H1 (cell line): ENCODE results near the gene VWF. TPM values are rescaled to one million over a fixed set of nuclear protein-coding genes. Genes with fewer than 3 reads are reported as not detected.

Experiments used
- CTCF ChIA-PET: fragments of 300-600 bp; sonication (Branson Sonifier 250); formaldehyde crosslinking; loops from one replicate; lab custom pipeline; 2021; ENCODE audit not compliant: partially characterized antibody; lab: Charles Lee
- POLR2A ChIA-PET: fragments of 300-600 bp; sonication (Branson Sonifier 250); formaldehyde crosslinking; loops from one replicate; lab custom pipeline; 2021; ENCODE audit warnings: inconsistent platforms; ENCODE audit not compliant: partially characterized antibody; lab: Charles Lee
- DNase-seq, 2 experiments: peaks; one replicate each; pipeline versions ENCODE4 v3.0.0 to v3.0.0-alpha.2; 2010 to 2022; ENCODE audit warnings: low spot score in 2 of 2, low read depth in 1 of 2, mixed read lengths in 1 of 2
- FAIRE-seq: peaks from 2 replicates; lab custom pipeline; 2011; peaks lifted over from hg19 to GRCh38; lab: Jason Lieb, UNC
- H2AFZ ChIP-seq: 2 replicates; pipeline ENCODE4 v1.8.1; 2012; ENCODE audit warnings: low read length, inconsistent platforms
- H2AK5ac ChIP-seq: 2 replicates; pipeline ENCODE4 v1.6.1; 2013; ENCODE audit warnings: low read depth, low read length
- H2BK120ac ChIP-seq: replicated peaks from 2 replicates; pipeline ENCODE3; 2013; ENCODE audit warnings: low read depth, low read length, inconsistent platforms
- H2BK12ac ChIP-seq: 2 replicates; pipeline ENCODE4 v1.6.1; 2013; ENCODE audit warnings: low read depth, low read length
- H2BK15ac ChIP-seq: 2 replicates; pipeline ENCODE4 v1.6.1; 2013; ENCODE audit warnings: low read length
- H2BK20ac ChIP-seq: 2 replicates; pipeline ENCODE4 v1.6.1; 2013; ENCODE audit warnings: low read length
- H2BK5ac ChIP-seq: 2 replicates; pipeline ENCODE4 v1.6.1; 2013; ENCODE audit warnings: low read depth, low read length
- H3K14ac ChIP-seq: 2 replicates; pipeline ENCODE4 v1.6.1; 2013; ENCODE audit warnings: inconsistent platforms; ENCODE audit not compliant: insufficient read length
- H3K18ac ChIP-seq: 2 replicates; pipeline ENCODE4 v1.6.1; 2013; ENCODE audit warnings: low read length; ENCODE audit errors: extremely low read depth
- H3K23ac ChIP-seq: 2 replicates; pipeline ENCODE4 v1.6.1; 2013; ENCODE audit warnings: inconsistent platforms; ENCODE audit not compliant: insufficient read length
- H3K23me2 ChIP-seq: 2 replicates; pipeline ENCODE4 v1.6.1; 2013; ENCODE audit warnings: low read depth, low read length
- H3K27ac ChIP-seq: 2 replicates; pipeline ENCODE4 v1.6.1; 2011; ENCODE audit warnings: low read depth, low read length, inconsistent platforms
- H3K27me3 ChIP-seq, 4 experiments: replicated peaks in 1 of 4; 1 replicate in 1 of 4; 2 replicates in 3 of 4; pipeline versions ENCODE4 v1.6.1 to v1.8.1; 2011 to 2013; ENCODE audit warnings: low read length in 3 of 4, mild to moderate bottlenecking in 3 of 4, inconsistent platforms in 2 of 4, mixed read lengths in 2 of 4, moderate library complexity in 1 of 4; ENCODE audit not compliant: control insufficient read depth in 3 of 4, insufficient read depth in 3 of 4; ENCODE audit errors: extremely low read depth in 1 of 4
- H3K36me3 ChIP-seq, 4 experiments: 2 replicates each; pipeline versions ENCODE4 v1.6.1 to v1.8.1; 2011 to 2013; ENCODE audit warnings: mild to moderate bottlenecking in 4 of 4, low read length in 3 of 4, moderate library complexity in 2 of 4, control low read depth in 1 of 4, inconsistent platforms in 1 of 4; ENCODE audit not compliant: insufficient read depth in 4 of 4, control insufficient read depth in 2 of 4
- H3K4ac ChIP-seq: replicated peaks from 2 replicates; pipeline ENCODE3; 2013; ENCODE audit warnings: low read length, low read depth, mixed read lengths, inconsistent platforms; ENCODE audit not compliant: insufficient read length
- H3K4me1 ChIP-seq, 4 experiments: replicated peaks in 1 of 4; 1 replicate in 1 of 4; 2 replicates in 3 of 4; pipeline versions ENCODE4 v1.6.1 to v1.8.1; 2011 to 2013; ENCODE audit warnings: low read length in 3 of 4, inconsistent platforms in 2 of 4, mixed read lengths in 1 of 4; ENCODE audit not compliant: insufficient read depth in 4 of 4, control insufficient read depth in 3 of 4
- H3K4me2 ChIP-seq, 2 experiments: 2 replicates each; pipeline versions ENCODE4 v1.6.1 to v1.8.1; 2011 to 2013; ENCODE audit warnings: low read depth in 2 of 2, low read length in 2 of 2, control low read depth in 1 of 2, inconsistent platforms in 1 of 2, mild to moderate bottlenecking in 1 of 2; ENCODE audit not compliant: insufficient read depth in 1 of 2
- H3K4me3 ChIP-seq, 4 experiments: fragments of 200-600, 300-600 bp in 1 of 4; sonication (generic), shearing (Covaris generic), sonication (Bioruptor Twin) in 1 of 4; 2 replicates each; pipeline versions ENCODE4 v1.5.1 to v1.8.1; 2011 to 2016; ENCODE audit warnings: low read length in 4 of 4, low read depth in 3 of 4, control low read depth in 2 of 4, inconsistent platforms in 2 of 4, mild to moderate bottlenecking in 2 of 4, mixed read lengths in 1 of 4, moderate library complexity in 1 of 4; ENCODE audit not compliant: insufficient read depth in 2 of 4; ENCODE audit errors: extremely low read depth in 1 of 4
- H3K56ac ChIP-seq: replicated peaks from 2 replicates; pipeline ENCODE3; 2013; ENCODE audit warnings: low read depth, mild to moderate bottlenecking, mixed read lengths, low read length, inconsistent platforms; ENCODE audit not compliant: insufficient read length
- H3K79me1 ChIP-seq: 2 replicates; pipeline ENCODE4 v1.6.1; 2013; ENCODE audit warnings: low read depth, low read length, control low read depth
- H3K79me2 ChIP-seq, 2 experiments: 2 replicates each; pipeline versions ENCODE4 v1.6.1 to v1.8.1; 2012 to 2013; ENCODE audit warnings: low read length in 2 of 2, mild to moderate bottlenecking in 2 of 2, inconsistent platforms in 1 of 2; ENCODE audit not compliant: insufficient read depth in 2 of 2, control insufficient read depth in 1 of 2
- H3K9ac ChIP-seq, 4 experiments: replicated peaks in 1 of 4; 1 replicate in 1 of 4; 2 replicates in 3 of 4; pipeline versions ENCODE4 v1.6.1 to v1.8.1; 2011 to 2013; ENCODE audit warnings: low read depth in 3 of 4, low read length in 3 of 4, control low read depth in 2 of 4, mild to moderate bottlenecking in 2 of 4, moderate library complexity in 2 of 4, inconsistent platforms in 1 of 4; ENCODE audit errors: extremely low read depth in 1 of 4
- H3K9me3 ChIP-seq, 2 experiments: 2 replicates each; pipeline versions ENCODE4 v1.6.1 to v1.8.1; 2012 to 2013; ENCODE audit warnings: mild to moderate bottlenecking in 2 of 2, moderate library complexity in 2 of 2, control low read depth in 1 of 2, inconsistent platforms in 1 of 2, low read depth in 1 of 2, low read length in 1 of 2, mixed read lengths in 1 of 2; ENCODE audit not compliant: insufficient read depth in 2 of 2
- H4K20me1 ChIP-seq, 2 experiments: replicated peaks in 1 of 2; 2 replicates each; pipeline versions ENCODE3 to v1.8.1; 2011 to 2013; ENCODE audit warnings: inconsistent platforms in 2 of 2, low read length in 2 of 2, mild to moderate bottlenecking in 1 of 2; ENCODE audit not compliant: insufficient read depth in 2 of 2, control insufficient read depth in 1 of 2
- H4K5ac ChIP-seq: 2 replicates; pipeline ENCODE4 v1.6.1; 2013; ENCODE audit warnings: low read length, low read depth, mixed read lengths, inconsistent platforms; ENCODE audit not compliant: insufficient read length
- H4K8ac ChIP-seq: 2 replicates; pipeline ENCODE4 v1.8.0; 2013; ENCODE audit warnings: mild to moderate bottlenecking, moderate library complexity, low read length, inconsistent platforms; ENCODE audit not compliant: insufficient read depth; ENCODE audit errors: extremely low read depth
- H4K91ac ChIP-seq: replicated peaks from 2 replicates; pipeline ENCODE3; 2013; ENCODE audit warnings: low read length, mixed read lengths, inconsistent platforms; ENCODE audit not compliant: insufficient read length
- CTBP2 ChIP-seq: IDR thresholded peaks from 2 replicates; pipeline ENCODE4 v1.7.0; 2011; ENCODE audit warnings: borderline replicate concordance, mild to moderate bottlenecking, moderate library complexity, mixed read lengths, low read length; ENCODE audit not compliant: insufficient read depth, insufficient read length
- KDM4A ChIP-seq: IDR thresholded peaks from one replicate; pipeline ENCODE4 v1.7.1; 2012; ENCODE audit warnings: low read depth, mild to moderate bottlenecking, moderate library complexity, low read length, inconsistent platforms; ENCODE audit not compliant: severe bottlenecking
- POLR2AphosphoS5 ChIP-seq: IDR thresholded peaks from 2 replicates; pipeline ENCODE4 v1.6.1; 2011; ENCODE audit warnings: low read depth, low read length
- POU5F1 ChIP-seq: IDR thresholded peaks from 2 replicates; pipeline ENCODE4 v1.6.1; 2011; ENCODE audit warnings: low read depth, mild to moderate bottlenecking, low read length, moderate library complexity
- RFX5 ChIP-seq: IDR thresholded peaks from 2 replicates; pipeline ENCODE4 v1.6.1; 2011; ENCODE audit warnings: low read depth, low read length, improper control_type of control experiment, borderline replicate concordance
- RNF2 ChIP-seq: fragments of 200-900, 300-1000 bp; sonication (generic); IDR thresholded peaks from 2 replicates; pipeline ENCODE4 v1.7.1; 2016; ENCODE audit warnings: borderline replicate concordance, low read depth, mild to moderate bottlenecking, antibody characterized with exemption, low read length; ENCODE audit not compliant: poor library complexity, severe bottlenecking; ENCODE audit errors: missing control alignments
- SUZ12 ChIP-seq: fragments of 200-600 bp; sonication (generic); IDR thresholded peaks from 2 replicates; pipeline ENCODE4 v1.6.1; 2012; ENCODE audit warnings: mild to moderate bottlenecking, inconsistent platforms, low read length, moderate library complexity, mixed read lengths
- TBP ChIP-seq: IDR thresholded peaks from 2 replicates; pipeline ENCODE4 v1.6.1; 2011; ENCODE audit warnings: low read depth, low read length, improper control_type of control experiment
- TEAD4 ChIP-seq: IDR thresholded peaks from 2 replicates; pipeline ENCODE4 v1.6.1; 2012; ENCODE audit warnings: low read depth, low read length, inconsistent platforms, mixed read lengths
- WGBS, 2 experiments: shearing (Covaris generic) in 1 of 2; methylation state at CpG; one replicate each; pipeline versions ENCODE4 v1.1.6 to v1.1.7; 2013 to 2015; ENCODE audit warnings: low lambda C conversion rate in 2 of 2, mixed read lengths in 2 of 2, inconsistent platforms in 1 of 2, low coverage in 1 of 2, missing lambda C conversion rate in 1 of 2; ENCODE audit not compliant: insufficient replicate concordance in 2 of 2, insufficient coverage in 1 of 2, insufficient read length in 1 of 2; ENCODE audit errors: extremely low coverage in 1 of 2, missing lambda C conversion rate in 1 of 2; 5-methylcytosine and 5-hydroxymethylcytosine counted together
- polyA plus RNA-seq, 7 experiments: library from polyadenylated mRNA; depleted of rRNA in 3 of 7; stranded (reverse) in 5 of 7; unstranded in 2 of 7; fragments of >200 nt in 5 of 7; fragments of 200-250 nt in 2 of 7; gene quantifications; 1 replicate in 5 of 7; 2 replicates in 1 of 7; 4 replicates in 1 of 7; pipeline versions ENCODE4 v1.2.1 to v1.2.3, GENCODE V29; 2011 to 2013; ENCODE audit warnings: missing spikeins in 2 of 7, mixed read lengths in 2 of 7
- total RNA-seq: library from RNA; stranded (reverse); fragmentation: NEBNext Ultra II Directional; extraction: Animal tissue kit (Norgen Biotek cat#: 25700); gene quantifications from 2 replicates; pipeline ENCODE4 v1.2.1, GENCODE V29; 2021
- TF ChIP-seq, protein P1 (sequence below): IDR thresholded peaks from 2 replicates; pipeline ENCODE4 v1.6.1; 2012; ENCODE audit warnings: low read length, inconsistent platforms
- TF ChIP-seq, protein P2 (sequence below): IDR thresholded peaks from 2 replicates; pipeline ENCODE4 v1.6.1; 2012; ENCODE audit warnings: inconsistent platforms

Gene VWF
- total and polyA plus RNA-seq, 2 of the 8 experiments (the other 6 are each of a cell fraction or from before 2014, with no cell fraction given), result 0.39 to 0.60 TPM

DNA sequence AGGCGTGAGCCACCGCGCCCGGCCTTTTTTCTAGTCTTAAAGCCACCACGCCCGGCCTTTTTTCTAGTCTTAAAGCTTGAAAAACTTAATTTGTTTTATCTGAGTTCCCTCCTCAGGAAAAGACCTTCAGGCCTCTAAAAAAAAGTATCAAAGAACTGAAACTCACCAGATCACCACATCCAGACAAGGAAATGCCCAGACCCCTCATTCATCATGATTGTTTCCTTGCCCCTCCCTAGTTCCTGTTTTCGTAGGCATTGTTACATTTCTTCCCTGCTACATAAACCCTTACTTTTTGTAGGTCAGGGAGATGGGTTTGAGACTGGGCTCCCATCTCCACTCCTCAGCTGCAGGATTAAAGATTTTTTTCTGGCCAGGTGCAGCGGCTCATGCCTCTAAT, 21.1 kb upstream of the VWF start:
- Histone ChIP-seq H4K8ac (no peak overlapping the region), H4K20me1 (no peaks in the 10 kb centered on the region), H3K9me3 (no peaks in the 10 kb centered on the region; a peak in 1 of 4 replicates), H3K4me1 (peaks cover 0 to 5% (median 0%) of the 10 kb centered on the region in 4 experiments; a peak in 1 of 7 replicates), H3K56ac (no peak overlapping the region), H3K79me2 (no peaks in the 10 kb centered on the region), H4K5ac (no peak overlapping the region), H3K27me3 (no peaks in the 10 kb centered on the region), H3K27ac (no peak overlapping the region), H3K14ac (no peak overlapping the region), H3K4me3 (no peak overlapping the region), H3K23me2 (no peaks in the 10 kb centered on the region), H2BK12ac (no peak overlapping the region), H3K23ac (no peak overlapping the region), H3K4ac (no peak overlapping the region), H2AFZ (no peak overlapping the region), H3K9ac (no peak overlapping the region), H4K91ac (no peak overlapping the region), H2BK20ac (no peak overlapping the region), H2BK5ac (no peak overlapping the region), H2BK120ac (no peak overlapping the region), H3K79me1 (no peaks in the 10 kb centered on the region), H2AK5ac (no peak overlapping the region), H3K18ac (no peak overlapping the region), H3K4me2 (no peak overlapping the region), H2BK15ac (no peak overlapping the region), H3K36me3 (no peaks in the 10 kb centered on the region)
- FAIRE-seq (no peak), DNase-seq (no peak)
- no peak for TF ChIP-seq POLR2AphosphoS5
- no peak for TF ChIP-seq TEAD4
- TF ChIP-seq CTBP2, result no peak
- no peak for TF ChIP-seq KDM4A
- TF ChIP-seq, protein P1, sequence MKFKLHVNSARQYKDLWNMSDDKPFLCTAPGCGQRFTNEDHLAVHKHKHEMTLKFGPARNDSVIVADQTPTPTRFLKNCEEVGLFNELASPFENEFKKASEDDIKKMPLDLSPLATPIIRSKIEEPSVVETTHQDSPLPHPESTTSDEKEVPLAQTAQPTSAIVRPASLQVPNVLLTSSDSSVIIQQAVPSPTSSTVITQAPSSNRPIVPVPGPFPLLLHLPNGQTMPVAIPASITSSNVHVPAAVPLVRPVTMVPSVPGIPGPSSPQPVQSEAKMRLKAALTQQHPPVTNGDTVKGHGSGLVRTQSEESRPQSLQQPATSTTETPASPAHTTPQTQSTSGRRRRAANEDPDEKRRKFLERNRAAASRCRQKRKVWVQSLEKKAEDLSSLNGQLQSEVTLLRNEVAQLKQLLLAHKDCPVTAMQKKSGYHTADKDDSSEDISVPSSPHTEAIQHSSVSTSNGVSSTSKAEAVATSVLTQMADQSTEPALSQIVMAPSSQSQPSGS, result no peak
- no peak for TF ChIP-seq TBP
- no peak for TF ChIP-seq RNF2
- TF ChIP-seq, protein P2, sequence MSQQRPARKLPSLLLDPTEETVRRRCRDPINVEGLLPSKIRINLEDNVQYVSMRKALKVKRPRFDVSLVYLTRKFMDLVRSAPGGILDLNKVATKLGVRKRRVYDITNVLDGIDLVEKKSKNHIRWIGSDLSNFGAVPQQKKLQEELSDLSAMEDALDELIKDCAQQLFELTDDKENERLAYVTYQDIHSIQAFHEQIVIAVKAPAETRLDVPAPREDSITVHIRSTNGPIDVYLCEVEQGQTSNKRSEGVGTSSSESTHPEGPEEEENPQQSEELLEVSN, result no peak
- no peak for TF ChIP-seq POU5F1
- TF ChIP-seq RFX5, result no peak
- TF ChIP-seq SUZ12, result no peak
- ChIA-PET POLR2A (interaction anchor here (0.7 kb wide), 1 partner anchor 9 kb away, joined by 3 read pairs; no protein-coding TSS in a partner anchor), CTCF (interaction anchor here (0.7 to 0.8 kb wide), 2 partner anchors 9 to 14 kb away, joined by 3 read pairs; no protein-coding TSS in a partner anchor)
- WGBS, 2 experiments, result 95% methylated on average over 8 of the region's 8 CpGs; no CpG with 5 or more reads in 1 of the 2 experiments
